NCI-H2196 treated with DMSO at 0.1 percent for 48 hours (cell line): ENCODE results near the gene TRAPPC5.
A peak's percentile ranks its signal among the peaks of the same experiment; 100 is the strongest.
"Not testable (repeated sequence)": the region's sequence is repeated elsewhere in the genome, so short reads cannot be mapped to it uniquely, and the experiment has no call there.

Source experiments
- DNase-seq: peaks from one replicate; lab custom pipeline; 2025; ENCODE audit not compliant: unreplicated experiment; lab: John Stamatoyannopoulos, UW

The TRAPPC5 gene

DNA sequence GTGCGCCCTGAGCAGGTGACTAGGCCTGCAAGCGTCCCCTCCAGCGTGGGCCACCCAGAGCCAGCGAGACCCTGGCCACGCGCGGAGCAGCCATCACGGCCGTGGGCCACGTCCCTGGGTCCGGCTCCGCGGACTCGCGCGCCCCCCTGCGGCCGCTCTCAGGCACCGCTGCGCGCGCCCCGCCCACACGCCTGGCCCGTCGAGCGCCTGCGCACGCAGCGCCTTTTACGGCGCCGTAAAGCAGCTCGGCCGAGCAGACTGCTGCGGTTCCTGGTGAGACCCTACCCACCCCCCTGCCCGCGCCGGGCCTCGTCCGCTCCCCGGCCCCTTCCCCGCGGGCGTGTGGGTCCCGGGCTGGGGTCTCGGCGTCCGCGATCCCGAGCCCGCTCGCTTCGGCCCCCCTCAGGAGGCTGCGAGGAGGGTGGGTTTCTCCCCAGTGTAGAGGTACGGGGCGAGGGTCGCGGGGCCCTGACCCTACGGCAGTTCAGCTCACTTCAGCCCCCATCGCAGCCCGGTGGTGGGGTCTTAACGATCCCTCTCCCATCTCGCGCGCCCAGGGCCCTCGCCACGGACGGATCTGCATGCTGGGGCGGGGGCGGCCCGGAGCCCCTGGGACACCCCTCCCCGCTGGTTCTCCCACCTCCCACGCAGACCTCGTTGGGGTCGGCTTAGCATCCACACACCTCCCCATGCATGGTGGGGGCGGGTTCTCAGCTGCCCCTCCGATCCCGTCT is at the start of gene TRAPPC5:
TSS of gene TRAPPC5 (plus strand) at position 228 of the 734 bp plus-strand sequence. CDS start 1,421 bp downstream, outside the sequence.
- peak; percentile 44 for DNase-seq

DNA sequence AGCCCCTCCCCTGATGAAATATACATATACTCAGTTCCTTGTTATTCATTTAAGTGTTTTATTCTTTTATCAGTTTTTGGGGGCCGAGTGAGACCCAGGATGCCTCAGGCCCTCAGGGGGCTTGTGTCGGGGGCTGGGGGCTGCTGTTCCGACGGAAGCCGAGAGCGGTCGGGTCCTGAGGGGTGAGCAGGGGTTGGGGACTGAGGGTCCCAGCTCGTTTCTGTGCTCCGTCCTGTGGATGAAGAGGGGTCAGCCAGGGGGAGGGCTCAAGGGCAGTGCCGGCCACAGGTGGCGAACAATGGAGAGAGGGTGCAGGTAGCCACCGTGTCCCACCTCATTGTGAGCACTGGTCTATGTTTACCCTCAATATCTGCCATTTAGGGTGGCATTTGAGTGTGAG is 49.1 kb upstream of the TRAPPC5 start:
- DNase-seq: no peak

DNA sequence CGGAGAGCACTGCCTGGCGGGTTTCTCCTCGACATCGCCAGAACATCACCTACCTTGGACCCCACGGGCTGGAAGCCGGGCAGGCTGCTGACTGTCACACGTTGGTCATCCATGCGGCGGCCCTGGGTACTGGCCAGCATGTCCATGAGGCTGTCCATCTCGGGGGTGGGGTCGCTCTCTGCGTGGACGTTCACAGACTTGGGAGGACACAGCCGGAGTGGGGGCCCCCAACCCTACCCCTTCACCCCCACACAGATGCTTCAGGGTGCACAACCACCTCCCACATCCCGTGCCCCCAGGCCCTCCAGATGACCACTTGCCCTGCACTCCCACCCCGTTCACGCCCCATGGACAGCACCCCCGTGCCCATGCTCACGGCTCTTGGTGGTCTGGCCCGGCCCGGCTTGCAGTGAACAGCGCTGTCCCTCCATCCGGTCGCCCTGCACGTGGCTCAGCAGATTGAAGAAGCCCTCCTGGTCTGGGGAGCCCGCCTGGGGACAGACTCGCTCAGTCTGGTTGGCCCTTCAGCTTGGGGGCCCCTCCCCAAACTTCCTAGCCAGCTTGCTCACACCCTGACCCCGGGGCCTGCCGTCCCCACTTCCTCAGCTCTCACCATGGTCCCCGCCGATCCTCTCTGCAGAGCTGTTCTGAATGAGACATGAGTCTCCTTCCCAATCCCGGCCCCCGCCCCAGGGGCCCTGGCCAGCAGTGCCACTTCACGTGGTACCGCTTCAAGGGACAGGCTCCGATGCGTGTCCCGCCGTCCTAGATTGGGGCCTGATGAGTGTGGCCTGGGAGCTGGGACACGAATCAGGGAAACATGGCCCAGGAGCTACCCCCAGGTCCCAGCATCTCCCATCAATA is 48.1 kb upstream of the TRAPPC5 start:
- DNase-seq: no peak

DNA sequence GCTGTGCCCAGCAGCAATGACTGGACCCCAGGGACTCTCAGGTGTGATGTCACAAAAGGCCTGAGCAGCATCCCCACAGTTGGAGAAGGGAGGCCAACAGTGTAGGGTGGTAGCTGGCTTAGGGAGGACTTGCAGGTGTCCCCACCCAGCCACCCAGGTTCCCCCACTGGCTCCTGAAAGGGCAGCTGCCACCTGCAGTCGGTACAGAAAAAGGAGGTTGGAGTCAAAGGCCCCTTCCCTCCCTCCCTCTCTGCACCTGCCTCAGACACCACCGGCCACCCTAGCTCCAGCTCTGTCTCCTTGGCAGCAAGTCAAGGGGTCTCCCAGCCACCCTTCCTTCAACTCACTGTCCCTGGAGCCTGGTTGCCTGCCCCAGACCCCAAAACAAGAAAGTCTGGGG is 46.9 kb upstream of the TRAPPC5 start, which contains the start of gene PCP2:
TSS of gene PCP2 (minus strand) at position 22 of the 400 bp plus-strand sequence. CDS start 262 bp downstream, outside the sequence.
- DNase-seq: no peak

DNA sequence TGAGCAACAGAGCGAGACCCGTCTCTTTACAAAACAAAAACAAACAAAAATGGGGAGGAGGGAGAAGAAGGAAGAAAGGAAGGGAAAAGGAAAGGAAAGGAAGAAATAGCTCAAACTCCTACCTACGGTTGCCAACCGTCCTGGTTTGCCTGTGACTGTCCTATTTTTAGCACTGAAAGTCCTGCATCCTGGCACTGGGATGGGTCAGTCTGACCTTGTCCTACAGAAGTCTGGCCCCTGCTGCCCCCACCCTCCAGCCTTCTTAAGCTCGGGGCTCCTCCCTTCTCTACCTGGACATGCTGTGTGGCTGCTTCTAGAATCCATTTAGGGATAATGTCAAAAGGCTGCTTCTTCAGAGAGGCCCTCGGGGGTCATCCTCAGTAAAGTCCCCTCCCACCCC is 45.0 kb upstream of the TRAPPC5 start:
- no peak for DNase-seq

DNA sequence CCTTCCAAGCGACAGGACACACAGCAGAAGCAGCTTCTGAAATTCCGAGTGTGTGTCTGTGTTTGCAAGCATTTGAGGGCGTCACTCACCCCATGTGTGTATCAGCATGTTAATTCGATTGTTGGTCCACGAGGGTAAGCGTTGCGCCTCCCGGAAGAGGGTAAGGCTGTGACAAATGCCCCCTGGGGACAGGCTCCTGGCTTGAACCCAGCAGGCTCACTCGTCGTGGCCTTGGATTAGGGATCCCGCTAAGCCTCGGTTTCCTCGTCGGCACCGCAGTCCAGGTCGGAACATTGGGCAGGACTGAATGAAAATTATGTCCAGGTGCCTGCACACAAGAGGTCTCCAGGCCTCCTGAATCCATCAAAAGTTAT is 44.3 kb upstream of the TRAPPC5 start:
- DNase-seq: no peak

DNA sequence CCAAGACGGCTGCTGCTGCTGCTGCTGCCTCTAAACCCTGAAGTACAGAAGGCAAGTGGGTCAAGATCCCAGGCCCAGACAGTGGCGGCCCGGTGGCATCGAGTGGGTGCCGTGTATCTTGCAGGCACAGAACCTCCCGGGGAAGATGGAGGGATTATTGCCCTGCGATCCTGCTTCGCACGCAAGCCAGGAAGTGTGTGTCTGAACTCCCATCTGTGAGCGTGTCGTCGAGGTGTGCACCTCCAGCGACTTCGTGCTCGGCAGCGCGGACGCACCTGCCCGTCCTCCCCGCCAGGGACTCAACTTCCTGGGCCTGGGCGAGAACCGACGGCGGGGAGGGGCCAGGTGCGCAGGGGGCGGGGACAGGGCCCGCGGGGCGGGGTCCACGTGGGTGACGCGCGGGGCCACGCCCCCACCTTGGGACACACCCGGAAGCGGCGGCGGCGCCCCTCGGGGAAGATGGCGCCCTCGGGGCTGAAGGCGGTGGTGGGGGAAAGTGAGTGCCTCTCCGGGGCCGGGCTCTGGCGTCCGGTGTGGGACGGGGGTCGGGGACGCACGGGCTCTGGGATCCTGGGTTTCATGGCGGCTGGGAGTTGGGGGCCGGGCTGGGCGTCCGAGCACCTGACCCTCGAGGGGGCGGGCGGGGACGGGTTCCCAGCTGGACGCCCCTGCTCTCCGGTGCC is 43.8 kb upstream of the TRAPPC5 start, which contains the start of gene STXBP2:
TSS of gene STXBP2 (plus strand) at position 420 of the 683 bp plus-strand sequence. CDS start at position 460, 40 bp downstream.
- DNase-seq: peak; percentile 77

DNA sequence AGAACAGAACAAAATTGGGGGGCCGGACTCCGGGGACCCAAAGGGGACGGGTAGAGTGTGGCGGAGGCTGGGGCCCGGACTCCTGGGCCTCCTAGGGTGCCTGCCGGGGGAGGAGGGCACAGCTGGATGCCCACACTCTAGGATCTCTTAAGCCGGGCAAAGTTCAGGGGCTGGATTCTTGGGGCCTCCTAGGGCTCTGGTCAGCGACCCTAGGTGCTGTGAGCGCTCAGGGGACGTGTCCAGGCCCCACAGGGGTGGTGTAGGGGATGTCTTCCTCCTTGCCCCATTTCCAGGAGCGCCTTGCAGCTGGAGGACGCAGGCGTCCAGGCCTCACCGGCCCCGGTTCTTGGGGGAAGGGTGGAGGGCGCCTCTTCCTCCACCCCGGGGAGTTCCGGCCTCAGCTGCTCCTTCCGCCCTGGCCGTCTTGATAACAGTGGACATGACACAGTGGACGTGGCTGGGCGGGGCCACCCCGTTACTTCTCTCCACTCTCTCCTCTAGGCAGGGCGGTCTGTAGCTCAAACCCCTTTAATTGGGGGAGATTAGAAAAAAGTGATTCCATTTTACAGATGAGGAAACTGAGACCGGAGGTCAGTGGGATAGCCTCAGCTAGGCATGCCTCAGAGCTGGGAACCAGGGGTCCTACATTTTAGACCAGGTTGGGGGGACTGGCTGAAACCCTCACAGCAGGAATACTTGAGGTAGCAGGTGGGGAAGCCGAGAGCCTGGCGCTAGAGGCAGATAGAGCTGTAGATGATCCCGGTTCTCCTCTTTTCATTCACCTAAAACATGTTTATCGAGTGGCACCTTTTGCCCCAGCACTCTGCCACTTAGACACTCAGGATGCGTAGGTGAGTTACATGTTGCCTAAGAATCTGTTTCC is 43.0 kb upstream of the TRAPPC5 start:
- DNase-seq: no peak

DNA sequence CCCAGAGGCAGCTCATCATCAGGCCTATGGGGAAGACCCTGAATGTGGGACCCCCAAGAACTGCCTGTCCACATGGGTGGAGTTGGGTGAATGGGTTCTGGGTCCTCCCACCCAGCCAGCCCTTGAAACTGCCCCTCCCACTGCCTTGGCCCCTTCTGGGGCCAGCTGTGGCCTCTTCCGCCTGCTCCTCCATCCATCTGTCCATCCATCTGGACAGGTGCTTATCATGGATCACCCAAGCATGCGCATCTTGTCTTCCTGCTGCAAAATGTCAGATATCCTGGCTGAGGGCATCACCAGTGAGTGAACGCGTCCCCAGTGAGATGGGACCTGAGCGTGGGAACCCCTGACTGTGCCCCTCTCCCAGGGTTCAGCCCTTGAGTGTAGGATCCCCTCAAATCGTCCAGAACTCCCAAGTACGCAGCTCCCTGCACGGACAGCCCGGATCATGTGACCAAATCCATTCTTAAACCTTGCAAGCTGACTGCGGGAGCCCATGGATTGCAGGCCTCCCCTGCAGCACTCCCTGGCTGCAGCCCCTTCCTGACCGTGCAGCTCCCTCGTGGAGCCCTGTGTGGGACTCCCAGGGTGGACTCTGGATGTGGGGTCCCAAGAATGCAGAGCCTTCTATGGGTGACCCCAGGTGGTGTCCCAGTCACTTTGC is 41.7 kb upstream of the TRAPPC5 start:
- no peak for DNase-seq

DNA sequence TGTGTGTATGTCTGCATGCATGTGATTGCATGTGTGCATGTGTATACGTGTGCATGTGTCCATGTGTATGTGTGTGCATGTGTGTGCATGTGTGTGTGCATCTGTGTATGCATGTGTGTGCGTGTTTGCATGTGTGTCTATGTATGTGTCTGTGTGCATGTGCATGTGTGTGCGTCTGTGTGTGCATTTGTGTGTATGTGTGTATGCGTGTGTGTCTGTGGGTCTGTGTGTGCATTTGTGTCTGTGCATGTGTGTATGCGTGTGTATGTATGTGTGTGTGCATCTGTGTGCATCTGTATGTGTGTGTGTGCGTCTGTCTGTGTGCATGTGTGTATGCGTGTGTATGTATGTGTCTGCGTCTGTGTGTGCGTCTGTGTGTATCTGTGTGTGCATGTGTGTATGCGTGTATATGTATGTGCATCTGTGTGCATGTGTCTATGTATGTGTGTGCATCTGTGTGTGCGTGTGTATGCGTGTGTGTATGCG is 40.7 kb upstream of the TRAPPC5 start:
- no peak for DNase-seq

DNA sequence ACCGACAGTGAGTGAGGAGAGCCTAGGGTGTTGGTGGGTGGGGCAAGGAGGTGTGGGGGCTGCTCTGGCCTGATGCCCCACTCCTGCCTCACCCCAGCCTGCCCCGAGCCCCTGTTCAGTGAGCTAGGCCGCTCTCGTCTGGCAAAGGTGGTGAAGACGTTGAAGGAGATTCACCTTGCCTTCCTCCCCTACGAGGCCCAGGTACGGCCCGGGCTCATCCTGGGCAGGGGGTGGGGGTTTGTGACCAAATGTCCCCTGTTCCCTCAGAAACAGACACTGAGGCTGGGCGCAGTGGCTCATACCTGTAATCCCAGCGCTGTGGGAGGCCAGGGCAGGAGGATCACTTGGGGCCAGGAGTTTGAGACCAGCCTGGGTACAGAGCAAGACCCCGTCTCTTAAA is 39.8 kb upstream of the TRAPPC5 start:
- no peak for DNase-seq

DNA sequence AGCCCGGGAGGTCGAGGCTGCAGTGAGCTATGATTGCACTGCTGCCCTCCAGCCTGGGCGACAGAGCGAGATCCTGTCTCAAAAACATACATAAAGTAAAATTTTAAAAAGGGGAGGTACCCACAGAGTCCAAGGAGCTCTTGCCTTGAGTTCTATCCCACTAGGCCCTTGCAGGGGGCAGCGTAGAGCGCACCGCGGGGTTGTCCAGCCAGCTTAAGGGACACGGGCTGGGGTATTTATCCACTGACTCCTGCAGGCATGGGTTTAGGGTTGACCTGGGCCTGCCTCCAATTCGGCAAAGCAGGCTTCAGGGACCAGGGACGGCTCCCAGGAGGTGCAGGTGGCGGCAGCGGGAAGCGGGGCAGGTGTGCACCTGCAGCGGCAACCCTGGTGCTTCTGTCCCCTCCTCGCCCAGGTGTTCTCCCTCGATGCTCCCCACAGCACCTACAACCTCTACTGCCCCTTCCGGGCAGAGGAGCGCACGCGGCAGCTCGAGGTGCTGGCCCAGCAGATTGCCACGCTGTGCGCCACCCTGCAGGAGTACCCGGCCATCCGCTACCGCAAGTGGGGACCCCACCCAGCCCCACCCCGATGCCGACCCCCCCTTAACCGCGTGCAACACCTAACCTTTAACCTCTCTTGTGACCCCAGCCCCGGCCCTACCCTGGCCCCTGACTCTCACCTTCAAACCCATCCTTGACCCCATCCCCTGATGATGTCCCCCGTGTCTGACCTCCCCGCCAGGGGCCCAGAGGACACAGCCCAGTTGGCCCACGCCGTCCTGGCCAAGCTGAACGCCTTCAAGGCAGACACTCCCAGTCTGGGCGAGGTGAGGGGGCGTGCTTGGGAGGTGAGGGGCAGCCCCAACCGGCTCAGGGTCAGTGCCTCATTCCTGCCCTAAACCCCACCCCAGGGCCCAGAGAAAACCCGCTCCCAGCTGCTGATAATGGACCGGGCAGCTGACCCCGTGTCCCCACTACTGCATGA is 39.0 kb upstream of the TRAPPC5 start:
- no peak for DNase-seq

DNA sequence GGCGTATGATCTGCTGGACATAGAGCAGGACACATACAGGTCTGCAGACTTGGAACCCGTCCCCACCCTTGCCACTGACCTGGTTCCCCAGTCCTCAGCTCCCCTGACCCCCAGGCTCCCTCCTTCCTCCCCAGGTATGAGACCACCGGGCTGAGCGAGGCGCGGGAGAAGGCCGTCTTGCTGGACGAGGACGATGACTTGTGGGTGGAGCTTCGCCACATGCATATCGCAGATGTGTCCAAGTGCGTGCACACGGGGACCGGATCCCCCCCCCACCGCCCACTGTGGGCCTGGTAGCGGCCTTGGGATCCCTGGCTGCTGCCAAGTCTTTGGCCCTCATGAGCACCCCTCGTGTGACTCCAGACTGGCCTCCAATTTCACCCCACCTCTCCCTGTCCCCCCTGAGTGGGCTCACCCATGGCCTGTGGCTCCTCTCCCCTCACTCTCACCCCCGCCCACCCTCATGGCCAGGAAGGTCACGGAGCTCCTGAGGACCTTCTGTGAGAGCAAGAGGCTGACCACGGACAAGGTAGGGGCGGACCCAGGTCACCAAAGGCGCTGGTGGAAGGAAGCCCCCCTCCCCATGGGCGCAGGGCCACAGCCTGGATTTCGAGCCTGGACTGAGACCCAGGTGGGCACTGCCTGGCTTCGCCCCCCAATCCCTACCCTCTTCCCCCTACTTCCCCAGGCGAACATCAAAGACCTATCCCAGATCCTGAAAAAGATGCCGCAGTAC is 38.2 kb upstream of the TRAPPC5 start:
- no peak for DNase-seq

DNA sequence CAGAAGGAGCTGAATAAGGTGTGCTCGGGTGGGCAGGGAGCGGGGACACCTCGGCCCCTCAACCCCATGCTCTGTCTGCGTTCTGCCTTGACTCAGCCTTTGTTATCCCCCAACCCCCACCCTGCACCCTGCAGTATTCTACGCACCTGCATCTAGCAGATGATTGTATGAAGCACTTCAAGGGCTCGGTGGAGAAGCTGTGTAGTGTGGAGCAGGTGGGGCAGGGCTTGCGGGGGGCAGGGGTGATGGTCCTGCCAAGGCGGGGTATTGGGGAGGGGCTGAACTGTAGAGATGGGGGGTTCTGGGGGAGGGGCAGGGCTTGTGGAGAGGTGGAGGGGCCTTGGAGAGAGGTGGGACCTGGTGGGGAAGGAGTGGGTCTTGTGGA is 37.6 kb upstream of the TRAPPC5 start:
- no peak for DNase-seq

DNA sequence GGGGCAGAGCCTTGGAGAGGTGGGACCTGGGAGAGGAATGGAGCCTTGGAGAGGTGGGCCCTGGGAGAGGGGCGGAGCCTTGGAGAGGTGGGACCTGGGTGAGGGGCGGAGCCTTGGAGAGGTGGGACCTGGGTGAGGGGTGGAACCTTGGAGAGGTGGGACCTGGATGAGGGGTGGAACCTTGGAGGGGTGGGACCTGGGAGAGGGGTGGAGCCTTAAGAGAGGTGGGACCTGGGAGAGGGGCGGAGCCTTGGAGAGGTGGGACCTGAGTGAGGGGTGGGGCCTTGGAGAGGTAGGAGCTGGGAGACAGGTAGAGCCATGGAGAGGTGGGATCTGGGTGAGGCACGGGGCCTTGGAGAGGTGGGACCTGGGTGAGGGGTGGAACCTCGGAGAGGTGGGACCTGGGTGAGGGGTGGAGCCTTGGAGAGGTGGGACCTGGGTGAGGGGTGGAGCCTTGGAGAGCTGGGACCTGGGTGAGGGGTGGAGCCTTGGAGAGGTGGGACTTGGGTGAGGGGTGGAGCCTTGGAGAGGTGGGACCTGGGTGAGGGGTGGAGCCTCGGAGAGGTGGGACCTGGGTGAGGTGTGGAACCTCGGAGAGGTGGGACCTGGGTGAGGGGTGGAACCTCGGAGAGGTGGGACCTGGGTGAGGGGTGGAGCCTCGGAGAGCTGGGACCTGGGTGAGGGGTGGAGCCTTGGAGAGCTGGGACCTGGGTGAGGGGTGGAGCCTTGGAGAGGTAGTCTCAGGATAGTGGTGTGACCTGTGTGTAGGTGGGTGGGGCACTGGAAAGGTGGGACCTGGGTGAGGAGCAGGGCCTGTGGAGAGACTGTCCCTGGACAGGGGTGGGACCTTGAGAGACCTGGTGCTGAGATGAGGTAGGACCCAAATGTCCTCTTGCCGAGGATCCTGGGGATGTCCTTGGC is 36.7 kb upstream of the TRAPPC5 start:
- not testable (repeated sequence) for DNase-seq

DNA sequence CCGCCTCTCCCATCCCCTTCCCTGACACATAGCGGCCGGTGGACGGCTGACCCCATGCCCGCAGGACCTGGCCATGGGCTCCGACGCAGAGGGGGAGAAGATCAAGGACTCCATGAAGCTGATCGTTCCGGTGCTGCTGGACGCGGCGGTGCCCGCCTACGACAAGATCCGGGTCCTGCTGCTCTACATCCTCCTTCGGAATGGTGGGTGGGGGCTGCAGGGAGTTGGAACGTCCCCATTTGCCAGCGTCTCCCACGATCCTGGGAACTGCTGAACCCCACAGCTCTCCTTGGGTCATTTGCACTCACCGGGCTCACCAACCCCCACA is 36.1 kb upstream of the TRAPPC5 start:
- no peak for DNase-seq

DNA sequence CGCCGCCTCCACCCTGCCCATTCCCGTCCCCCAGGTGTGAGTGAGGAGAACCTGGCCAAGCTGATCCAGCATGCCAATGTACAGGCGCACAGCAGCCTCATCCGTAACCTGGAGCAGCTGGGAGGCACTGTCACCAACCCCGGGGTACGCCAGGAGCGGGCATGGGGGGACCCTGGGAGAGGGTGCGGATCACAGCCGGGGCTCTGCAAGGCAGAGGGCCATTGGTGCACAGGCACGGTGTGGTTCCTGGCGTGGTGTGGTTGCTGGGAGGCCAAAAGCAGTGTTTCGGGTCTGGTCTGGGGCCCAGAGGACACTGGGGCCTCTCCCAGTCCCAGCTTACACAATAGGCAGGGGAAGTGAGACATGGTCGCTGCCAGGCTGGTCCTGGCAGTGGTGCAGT is 35.5 kb upstream of the TRAPPC5 start:
- DNase-seq: no peak
